ENCODE data around the gene DNAJC25. TPM values are rescaled to one million over a fixed set of nuclear protein-coding genes. Genes with fewer than 3 reads are reported as not detected.

Gene DNAJC25
- 10.3 to 14.7 TPM (median 11.3 TPM) in 5 replicates for total RNA-seq (2022; extraction: Qiagen RNA extraction; ENCODE audit: low read depth)

DNA sequence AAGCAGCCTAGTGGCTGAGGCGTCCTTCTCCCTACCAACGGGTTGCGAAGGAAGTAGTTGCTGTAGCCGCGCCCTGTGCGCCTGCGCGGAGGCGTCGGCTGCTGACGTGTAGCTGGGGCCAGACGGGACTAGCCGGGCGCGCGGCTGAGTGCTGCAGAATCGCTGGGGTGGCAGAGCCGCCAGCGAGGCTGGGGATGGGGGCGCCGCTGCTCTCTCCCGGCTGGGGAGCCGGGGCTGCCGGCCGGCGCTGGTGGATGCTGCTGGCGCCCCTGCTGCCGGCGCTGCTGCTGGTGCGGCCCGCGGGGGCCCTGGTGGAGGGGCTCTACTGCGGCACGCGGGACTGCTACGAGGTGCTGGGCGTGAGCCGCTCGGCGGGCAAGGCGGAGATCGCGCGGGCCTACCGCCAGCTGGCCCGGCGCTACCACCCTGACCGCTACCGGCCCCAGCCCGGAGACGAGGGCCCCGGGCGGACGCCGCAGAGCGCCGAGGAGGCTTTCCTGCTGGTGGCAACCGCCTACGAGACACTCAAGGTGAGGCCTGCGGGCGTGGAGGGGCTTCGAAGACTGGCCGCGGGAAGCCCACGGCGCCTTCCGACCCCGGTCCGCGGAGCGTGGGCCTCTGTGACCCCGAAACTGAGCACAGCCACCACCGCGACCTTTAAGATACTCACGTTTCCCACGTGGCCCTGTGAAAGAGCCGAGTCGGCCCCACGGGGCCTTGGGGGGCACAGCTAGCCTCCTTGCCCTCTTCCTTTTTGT is at the start of gene DNAJC25:
Gene DNAJC25 (plus strand): TSS at position 121 of the 758 bp plus-strand sequence. CDS start 74 bp downstream, at position 195.

DNA sequence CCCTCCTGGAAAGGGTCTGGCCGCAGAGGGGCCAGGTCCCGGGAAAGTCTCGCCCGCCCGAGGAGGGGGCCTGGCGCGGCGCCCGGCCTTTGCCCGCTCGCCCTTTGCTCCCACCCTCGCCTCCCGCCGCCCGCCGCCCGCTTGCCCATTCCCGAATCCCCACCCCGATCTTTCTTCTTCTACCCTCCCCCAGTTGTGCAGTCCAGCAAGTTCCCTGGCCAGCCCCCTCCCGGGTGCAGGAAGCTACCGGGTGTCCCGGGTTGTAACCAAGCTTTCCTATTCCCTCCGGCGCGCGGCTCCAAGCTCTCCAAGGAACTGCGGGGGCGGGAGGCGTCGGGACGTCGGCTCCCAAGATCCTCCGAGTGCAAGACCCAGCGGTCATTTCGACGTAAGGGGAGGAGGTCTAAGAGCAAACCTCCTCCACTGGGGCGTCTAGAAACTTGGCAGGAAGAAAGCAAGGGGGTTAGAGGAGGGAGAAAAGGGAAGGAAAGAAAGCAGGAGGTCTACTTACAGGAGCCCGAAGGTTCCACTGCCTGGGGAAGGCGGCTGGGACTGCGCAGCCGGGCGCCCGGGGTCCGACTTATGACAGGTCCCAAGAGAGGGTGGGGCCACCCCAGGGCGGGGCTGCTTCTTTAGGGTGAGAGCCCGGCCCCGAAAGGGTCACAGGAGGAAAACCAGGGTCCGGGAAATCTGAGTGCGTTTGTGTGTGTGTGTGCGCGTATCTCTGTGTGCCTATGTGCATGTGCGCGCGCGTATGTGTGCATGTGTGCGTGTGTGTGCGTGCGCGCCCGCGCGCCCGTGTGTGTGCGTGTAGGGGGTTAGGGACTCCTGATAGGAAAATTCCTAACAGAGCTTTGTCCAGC is 31.8 kb upstream of the DNAJC25 start, which contains the start of gene PTGR1:
Gene PTGR1 (minus strand): TSS at position 556 of the 863 bp plus-strand sequence. CDS start 2,225 bp downstream, outside the sequence.

DNA sequence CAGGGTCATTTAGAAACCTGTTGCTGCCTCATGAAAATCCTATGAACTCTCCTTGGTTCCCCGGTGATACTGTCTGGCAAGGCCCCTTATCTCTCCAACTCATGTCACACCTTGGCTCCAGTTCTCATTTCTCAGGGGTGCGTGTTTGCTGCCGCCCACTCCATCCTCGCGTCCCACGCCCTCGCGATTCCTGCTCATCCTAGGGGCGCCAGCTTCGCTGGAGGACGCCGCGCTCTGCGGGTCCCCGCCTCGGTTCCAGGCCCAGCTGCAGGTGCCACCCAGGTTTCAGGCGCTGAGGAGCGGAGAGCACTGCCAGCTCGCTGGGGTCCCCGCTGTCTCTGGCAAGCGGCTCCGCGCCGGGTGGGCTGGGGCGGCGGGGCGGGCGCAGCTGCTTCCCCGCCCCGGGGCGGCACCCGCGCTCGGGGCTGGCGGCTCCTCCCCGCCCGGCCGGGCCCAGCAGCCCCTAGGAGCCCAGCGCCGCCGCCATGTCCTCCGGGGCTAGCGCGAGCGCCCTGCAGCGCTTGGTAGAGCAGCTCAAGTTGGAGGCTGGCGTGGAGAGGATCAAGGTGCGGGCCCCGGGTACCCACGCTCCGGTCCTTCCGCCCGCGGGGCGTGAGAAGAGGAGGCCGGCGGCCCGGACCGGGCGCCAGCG is 30.1 kb downstream of the DNAJC25 start, which contains the start of gene GNG10:
Gene GNG10 (plus strand): TSS at position 456 of the 652 bp plus-strand sequence. CDS start 30 bp downstream, at position 486.

Other genes starting within 250 kb of the DNAJC25 start
- gene ECPAS, start 147.0 kb upstream of the DNAJC25 start, total RNA-seq (2022; extraction: Qiagen RNA extraction; ENCODE audit: low read depth) = 35.1 to 49.7 TPM (median 41.1 TPM) in 5 replicates
- 0.41 to 1.2 TPM (median 0.93 TPM) in 5 replicates for gene ZNF483, start 106.2 kb upstream of the DNAJC25 start, total RNA-seq (2022; extraction: Qiagen RNA extraction; ENCODE audit: low read depth)
- 318 to 392 TPM (median 362 TPM) in 5 replicates for gene PTGR1, start 31.7 kb upstream of the DNAJC25 start, total RNA-seq (2022; extraction: Qiagen RNA extraction; ENCODE audit: low read depth)
- 34.6 to 60.2 TPM (median 56.9 TPM) in 5 replicates for gene GNG10, start 30.3 kb downstream of the DNAJC25 start, total RNA-seq (2022; extraction: Qiagen RNA extraction; ENCODE audit: low read depth)
- gene SHOC1, start 163.6 kb downstream of the DNAJC25 start, total RNA-seq (2022; extraction: Qiagen RNA extraction; ENCODE audit: low read depth) = 0.07 TPM in 1 of 5 replicates, not detected in the others

Data from A549 treated with ZK216348 at 1 μM for 4 hours (cell line).